Measurements from ENCODE around the gene OMP.
A peak's percentile ranks its signal among the peaks of the same experiment; 100 is the strongest.

Gene OMP

DNA sequence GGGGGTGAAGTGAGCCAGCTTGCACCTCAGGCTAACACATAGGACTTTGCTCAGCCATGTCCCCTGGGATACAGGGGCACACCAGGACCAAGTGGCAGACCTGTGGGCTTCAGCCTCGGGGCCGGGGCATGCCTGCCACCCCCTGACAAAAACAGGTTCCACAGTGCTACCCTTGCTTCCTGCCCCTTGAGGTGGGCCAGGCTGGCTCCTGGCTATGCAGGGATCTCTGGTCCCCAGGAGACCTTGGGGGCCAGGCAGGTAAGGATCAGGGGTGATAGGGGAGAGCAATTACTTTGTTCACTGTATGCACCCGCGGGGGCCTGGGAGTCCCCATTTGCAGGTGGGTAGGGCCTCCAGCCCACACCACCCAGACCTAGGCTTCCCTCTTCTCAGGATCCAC is 23.1 kb downstream of the OMP start:
- no peak for DNase-seq

DNA sequence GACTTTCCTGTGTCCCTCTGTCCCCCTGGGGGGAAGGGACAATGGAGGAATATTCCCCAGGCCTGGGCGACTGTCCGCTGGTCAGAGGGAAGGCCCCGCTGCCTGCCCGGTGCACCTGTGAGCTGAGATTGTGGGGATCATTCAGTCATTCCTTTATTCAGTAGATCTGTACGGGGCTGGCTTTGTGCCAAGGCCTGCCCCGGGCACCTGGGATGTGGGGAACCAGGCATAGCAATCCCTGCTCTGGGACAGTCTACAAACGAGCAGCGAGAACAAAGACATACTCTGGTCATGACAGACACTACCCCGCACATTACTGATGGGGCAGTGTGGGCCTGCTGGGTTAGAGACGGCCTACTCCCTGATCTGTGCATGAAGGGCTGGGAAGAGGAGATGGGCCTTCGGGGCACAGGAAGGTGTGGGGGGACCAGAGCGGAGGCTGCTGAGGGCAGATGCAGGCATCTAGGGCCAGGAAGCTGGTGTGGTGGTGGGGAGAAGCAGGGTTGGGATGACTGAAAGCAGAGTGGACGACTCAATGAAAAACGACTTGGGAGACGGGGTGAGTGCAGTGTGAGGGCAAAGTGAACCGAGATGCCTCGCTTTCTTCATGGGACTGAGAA is 23.6 kb downstream of the OMP start:
- no peak for DNase-seq

DNA sequence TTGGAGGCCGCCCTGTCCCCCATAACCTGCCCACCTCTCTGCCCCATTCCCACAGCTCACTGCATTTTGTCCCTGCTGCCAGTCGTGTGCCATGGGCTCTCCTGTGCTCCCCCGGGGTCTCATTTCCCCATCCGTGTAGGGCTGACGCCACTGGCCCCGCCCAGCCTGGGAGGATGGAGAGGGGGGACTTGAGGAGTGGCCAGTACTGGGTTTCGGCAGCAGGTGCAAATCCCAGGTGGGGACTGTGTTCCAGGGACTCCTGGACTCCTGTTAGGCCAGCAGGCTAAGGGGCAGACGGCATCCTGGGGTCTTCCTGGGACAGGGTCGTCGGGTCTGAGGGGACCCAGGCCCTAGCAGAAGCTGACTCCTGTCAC is 24.2 kb downstream of the OMP start:
- no peak for DNase-seq

GRCh38 chr11:77127235-77127911 is 24.7 kb downstream of the OMP start:
- DNase-seq = peak; percentile 56

- DNase-seq = no peak
These were observed 25.5 kb downstream of the OMP start, which contains the start of gene MYO7A for GRCh38 chr11:77127920-77128691. Gene MYO7A, plus strand, starts transcription at chr11:77128246. Its CDS starts 2,389 bp downstream, at chr11:77130635.

- DNase-seq = no peak
These were observed 26.6 kb downstream of the OMP start for GRCh38 chr11:77129069-77129841.

DNA sequence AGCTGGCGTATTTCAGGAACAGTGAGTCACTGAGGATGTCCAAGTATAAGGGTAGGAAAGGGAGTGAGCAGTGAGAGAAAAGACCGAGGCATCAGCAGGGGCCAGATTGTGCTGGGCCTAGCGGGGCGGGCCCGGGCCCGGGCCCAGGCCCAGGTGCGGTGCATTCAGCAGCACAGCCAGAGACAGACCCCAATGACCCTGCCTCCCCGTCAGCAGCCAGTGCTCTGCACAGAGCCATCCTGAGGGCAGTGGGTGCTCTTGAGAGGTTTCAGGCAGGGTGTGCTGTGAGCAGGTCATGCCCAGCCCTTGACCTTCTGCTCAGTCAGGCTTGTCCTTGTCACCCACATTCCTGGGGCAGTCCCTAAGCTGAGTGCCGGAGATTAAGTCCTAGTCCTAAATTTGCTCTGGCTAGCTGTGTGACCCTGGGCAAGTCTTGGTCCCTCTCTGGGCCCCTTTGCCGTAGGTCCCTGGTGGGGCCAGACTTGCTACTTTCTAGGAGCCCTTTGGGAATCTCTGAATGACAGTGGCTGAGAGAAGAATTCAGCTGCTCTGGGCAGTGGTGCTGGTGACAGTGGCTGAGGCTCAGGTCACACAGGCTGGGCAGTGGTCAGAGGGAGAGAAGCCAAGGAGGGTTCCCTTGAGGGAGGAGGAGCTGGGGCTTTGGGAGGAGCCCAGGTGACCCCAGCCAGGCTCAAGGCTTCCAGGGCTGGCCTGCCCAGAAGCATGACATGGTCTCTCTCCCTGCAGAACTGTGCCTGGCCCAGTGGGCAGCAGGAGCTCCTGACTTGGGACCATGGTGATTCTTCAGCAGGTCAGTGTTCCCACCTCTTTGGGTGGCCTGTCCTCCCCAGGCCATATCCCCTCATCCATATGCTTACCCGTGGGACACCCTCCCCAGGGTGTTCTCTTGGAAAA is 27.5 kb downstream of the OMP start:
- DNase-seq = no peak

- no peak for DNase-seq
These were observed 28.3 kb downstream of the OMP start for GRCh38 chr11:77130763-77131513.

- DNase-seq = no peak
These were observed 28.9 kb downstream of the OMP start for GRCh38 chr11:77131560-77131959.

DNA sequence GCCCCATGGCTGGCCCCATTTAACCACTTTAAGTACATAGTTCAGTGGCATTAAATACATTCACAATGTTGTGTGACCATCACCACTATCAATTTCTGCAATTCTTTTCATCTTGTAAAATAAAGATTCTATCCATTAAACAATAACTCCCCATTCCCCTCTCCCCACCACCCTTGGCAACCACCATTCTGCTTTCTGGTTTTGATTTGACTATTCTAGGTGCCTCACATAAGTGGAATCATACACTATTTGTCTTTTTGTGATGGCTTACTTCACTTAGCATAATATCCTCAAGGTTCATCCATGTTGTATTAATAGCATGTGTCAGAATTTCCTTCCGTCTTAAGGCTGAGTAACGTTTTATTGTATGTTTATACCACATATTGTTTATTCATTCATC is 32.4 kb downstream of the OMP start:
- no peak for DNase-seq

- no peak for DNase-seq
These were observed 33.4 kb downstream of the OMP start for GRCh38 chr11:77136074-77136473.

DNA sequence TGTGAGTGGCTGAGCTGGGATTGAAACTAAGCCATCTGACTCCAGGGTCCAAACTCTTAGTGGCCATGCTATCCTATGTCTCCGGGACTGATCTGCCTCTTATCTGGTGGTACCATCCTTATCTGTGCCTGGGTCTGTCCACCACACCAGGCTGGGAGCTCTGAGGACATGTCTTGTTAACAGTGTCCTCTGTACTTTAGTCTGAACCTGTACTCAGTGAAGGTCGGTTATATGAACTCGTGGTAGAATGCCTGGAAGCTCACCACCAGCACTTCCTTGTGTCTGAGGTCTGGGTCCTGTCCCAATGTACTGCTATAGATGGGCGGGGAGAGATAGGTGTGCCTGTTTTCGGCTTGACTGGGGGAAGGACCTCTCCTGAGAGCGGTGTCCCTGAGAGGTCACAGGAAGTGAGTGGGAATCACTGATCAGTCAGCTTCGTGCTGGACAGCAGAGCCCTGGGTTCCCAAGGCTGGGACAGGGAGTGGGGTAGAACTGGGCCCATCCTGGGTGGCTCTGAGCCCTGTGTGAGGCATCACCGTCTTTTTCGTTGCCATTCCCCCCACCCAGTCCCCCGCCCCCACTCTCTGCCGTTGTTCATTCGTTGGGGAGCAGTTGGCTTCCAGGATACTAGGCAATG is 34.3 kb downstream of the OMP start:
- no peak for DNase-seq

GRCh38 chr11:77137421-77137820 is 34.8 kb downstream of the OMP start:
- no peak for DNase-seq

GRCh38 chr11:77138106-77138649 is 35.5 kb downstream of the OMP start:
- DNase-seq = no peak

GRCh38 chr11:77139201-77139600 is 36.6 kb downstream of the OMP start:
- DNase-seq = no peak

DNA sequence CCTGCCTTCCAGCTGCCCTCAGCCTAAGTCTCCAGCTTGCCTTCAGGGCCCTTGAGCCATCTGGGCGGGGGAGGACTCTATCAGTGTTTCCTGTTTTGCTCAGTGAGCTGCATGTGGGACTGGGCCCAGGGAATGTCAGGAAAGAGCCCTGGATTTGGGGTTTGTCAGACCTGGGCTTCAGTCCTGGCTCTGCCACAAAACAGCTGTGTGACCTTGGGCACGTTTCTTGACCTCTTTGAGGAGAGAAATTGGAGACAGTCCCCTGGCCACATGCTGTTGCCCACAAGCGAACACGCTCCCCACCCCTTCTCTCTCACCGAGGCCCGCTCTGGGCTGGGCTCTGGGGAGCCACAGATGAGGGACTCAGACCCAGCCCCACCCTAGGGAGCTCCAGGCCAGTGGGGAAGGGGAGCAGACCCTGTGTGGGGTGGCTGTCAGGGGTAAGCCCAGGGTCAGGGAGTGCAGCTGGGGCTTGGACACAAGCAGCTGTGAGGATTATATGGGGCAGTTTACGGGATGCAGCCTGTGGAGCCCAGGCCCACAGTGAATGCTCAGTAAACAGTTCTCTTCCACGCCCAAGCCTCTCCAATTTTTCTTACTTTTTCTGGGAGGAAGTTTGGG is 37.7 kb downstream of the OMP start:
- DNase-seq = no peak

- no peak for DNase-seq
These were observed 38.4 kb downstream of the OMP start for GRCh38 chr11:77141034-77141433.

DNA sequence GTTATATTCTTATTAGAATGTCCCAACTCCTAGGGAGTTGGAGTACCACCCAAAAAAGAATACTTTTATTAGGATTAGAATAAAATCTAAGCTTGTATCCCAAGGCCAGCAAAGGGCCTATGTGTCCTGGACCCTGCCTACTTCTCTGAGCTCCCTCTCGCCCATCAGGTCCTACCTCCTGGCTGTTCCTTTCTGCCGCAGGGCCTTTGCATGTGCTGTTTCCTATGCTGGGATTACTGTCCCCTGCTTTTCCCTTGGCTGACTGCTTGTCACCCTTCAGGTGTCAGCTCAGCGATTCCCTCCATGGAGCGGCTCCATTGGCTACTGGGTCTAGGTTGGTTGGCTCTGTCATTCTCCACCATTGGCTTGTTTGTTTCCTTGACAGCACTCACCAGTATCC is 38.8 kb downstream of the OMP start:
- no peak for DNase-seq

DNA sequence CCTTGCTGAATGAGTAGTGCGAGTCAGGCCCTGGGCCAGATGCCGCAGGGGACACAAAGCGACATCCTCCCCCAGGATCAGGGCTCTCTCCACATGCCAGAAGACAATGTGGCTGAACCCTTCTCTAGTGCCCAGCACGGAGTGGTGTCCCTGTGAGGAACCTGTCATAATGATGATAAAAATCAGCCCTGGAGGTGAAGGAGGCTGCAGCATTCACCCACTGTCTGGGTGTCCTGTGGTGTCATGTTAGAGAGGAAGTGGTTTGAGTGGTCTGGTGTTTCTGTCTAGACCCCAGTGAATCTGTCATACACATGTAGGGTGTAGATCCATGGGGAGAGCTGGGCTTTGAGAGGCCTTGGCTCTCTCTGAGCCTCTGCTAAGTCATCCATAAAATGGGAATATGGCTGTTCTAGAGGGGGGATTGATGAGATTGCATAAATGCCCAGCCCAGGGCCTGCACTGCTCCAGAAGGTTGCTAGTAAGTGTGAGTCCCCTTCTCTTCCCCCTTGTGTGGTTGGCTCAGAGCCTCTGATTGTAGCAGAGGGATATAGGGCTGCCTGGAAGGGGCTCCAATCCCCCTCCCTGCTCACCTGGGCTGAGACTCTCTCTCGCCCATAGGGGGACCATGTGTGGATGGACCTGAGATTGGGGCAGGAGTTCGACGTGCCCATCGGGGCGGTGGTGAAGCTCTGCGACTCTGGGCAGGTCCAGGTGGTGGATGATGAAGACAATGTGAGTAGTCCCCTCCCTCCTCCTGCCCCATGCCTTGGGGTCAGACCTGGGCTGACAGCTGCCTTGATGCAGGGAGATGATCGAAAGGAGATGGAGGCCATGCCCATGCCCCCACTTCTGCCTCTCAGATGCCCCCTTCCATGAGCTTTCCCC is 39.7 kb downstream of the OMP start:
- DNase-seq = peak; percentile 26
